AG09319 (cell line): ENCODE results near the gene SLC2A5.

Source experiments
- DNase-seq: peaks from one replicate; pipeline ENCODE4 v3.0.0-alpha.2; 2010; ENCODE audit warnings: low read depth; ENCODE audit errors: extremely low read depth
- CTCF ChIP-seq: IDR thresholded peaks from 2 replicates; pipeline ENCODE4 v1.5.1; 2011; ENCODE audit warnings: low read depth, mild to moderate bottlenecking, inconsistent platforms, low read length, moderate library complexity

Gene SLC2A5

GRCh38 chr1:9088807-9089206 is 19.4 kb upstream of the SLC2A5 start:
- no peak for DNase-seq
- TF ChIP-seq CTCF = no peak

GRCh38 chr1:9087411-9088125 is 18.1 kb upstream of the SLC2A5 start:
- no peak for DNase-seq
- no peak for TF ChIP-seq CTCF

GRCh38 chr1:9086796-9087195 is 17.4 kb upstream of the SLC2A5 start:
- no peak for DNase-seq
- TF ChIP-seq CTCF = no peak

GRCh38 chr1:9086045-9086444 is 16.6 kb upstream of the SLC2A5 start:
- no peak for DNase-seq

GRCh38 chr1:9085306-9085940 is 16.0 kb upstream of the SLC2A5 start:
- no peak for DNase-seq
- TF ChIP-seq CTCF = no peak

More at GRCh38 chr1:9086045-9086444, 16.6 kb upstream of the SLC2A5 start:
- TF ChIP-seq CTCF = no peak

- no peak for DNase-seq
- no peak for TF ChIP-seq CTCF
These were observed 15.5 kb upstream of the SLC2A5 start for GRCh38 chr1:9084906-9085305.

GRCh38 chr1:9081473-9081872 is 12.0 kb upstream of the SLC2A5 start:
- no peak for DNase-seq
- TF ChIP-seq CTCF = no peak
